AG04449 (cell line): ENCODE results near the gene RAD9A.
"Not testable (repeated sequence)": the region's sequence is repeated elsewhere in the genome, so short reads cannot be mapped to it uniquely, and the experiment has no call there.

Experiments
- CTCF ChIA-PET: fragments of 350-600 bp; formaldehyde crosslinking; extraction: SDS; loops from one replicate; lab custom pipeline; 2021; ENCODE audit warnings: antibody characterized with exemption; lab: Yijun Ruan, JAX
- POLR2A ChIA-PET: fragments of 400-600, 350-600 bp; formaldehyde crosslinking; extraction: SDS; loops from one replicate; lab custom pipeline; 2020; ENCODE audit warnings: antibody characterized with exemption, inconsistent platforms; lab: Yijun Ruan, JAX
- DNase-seq: peaks from one replicate; pipeline ENCODE4 v3.0.0-alpha.2; 2010; ENCODE audit warnings: low read depth, low spot score
- H3K4me3 ChIP-seq: 2 replicates; pipeline ENCODE4 v1.5.1; 2011; ENCODE audit warnings: low read depth, mild to moderate bottlenecking, control low read depth, low read length
- TF ChIP-seq, protein P1 (sequence below): IDR thresholded peaks from one replicate; pipeline ENCODE4 v1.5.1; 2011; ENCODE audit warnings: mild to moderate bottlenecking, moderate library complexity, low read length, control low read depth, inconsistent platforms; ENCODE audit not compliant: insufficient read depth; ENCODE audit errors: missing control alignments

The RAD9A gene

DNA sequence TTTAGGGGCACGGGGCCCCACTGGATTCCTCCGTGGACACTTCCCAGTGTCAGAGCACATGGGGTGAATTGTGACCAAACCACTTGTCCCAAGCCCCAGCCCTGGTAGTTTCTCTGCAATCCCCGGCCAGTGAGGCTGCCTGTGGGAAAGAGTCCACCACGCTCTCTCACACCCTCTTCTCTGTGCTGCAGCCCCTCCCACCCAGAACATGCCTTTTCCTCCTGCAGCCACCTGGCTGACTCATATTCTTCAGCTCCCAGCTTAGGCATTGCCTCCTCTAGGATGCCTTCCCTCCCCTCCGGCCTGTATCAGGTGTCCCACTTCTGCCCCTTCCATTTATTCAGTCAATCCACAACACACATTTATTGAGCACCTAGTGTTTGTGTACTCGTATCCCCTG is 31.1 kb downstream of the RAD9A start:
- POLR2A ChIA-PET = no interaction called here
- CTCF ChIA-PET = no interaction called here
- DNase-seq = no peak

DNA sequence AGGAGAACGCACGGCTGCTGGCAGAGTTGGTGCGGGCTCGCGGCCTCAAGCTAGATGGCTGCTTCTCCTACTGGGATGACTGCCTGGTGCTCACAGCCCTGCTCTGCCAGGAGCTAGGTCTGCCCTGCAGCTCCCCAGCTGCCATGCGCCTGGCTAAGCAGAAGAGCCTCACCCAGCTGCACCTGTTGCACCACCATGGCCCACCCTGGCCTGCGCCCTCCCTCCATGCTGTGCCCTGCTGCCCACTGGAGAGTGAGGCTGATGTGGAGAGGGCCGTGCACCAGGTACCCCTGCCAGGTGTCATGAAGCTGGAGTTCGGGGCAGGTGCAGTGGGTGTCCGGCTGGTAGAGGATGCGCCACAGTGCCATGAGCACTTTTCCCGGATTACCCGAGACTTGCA is 31.7 kb downstream of the RAD9A start:
- TF ChIP-seq, protein P1, sequence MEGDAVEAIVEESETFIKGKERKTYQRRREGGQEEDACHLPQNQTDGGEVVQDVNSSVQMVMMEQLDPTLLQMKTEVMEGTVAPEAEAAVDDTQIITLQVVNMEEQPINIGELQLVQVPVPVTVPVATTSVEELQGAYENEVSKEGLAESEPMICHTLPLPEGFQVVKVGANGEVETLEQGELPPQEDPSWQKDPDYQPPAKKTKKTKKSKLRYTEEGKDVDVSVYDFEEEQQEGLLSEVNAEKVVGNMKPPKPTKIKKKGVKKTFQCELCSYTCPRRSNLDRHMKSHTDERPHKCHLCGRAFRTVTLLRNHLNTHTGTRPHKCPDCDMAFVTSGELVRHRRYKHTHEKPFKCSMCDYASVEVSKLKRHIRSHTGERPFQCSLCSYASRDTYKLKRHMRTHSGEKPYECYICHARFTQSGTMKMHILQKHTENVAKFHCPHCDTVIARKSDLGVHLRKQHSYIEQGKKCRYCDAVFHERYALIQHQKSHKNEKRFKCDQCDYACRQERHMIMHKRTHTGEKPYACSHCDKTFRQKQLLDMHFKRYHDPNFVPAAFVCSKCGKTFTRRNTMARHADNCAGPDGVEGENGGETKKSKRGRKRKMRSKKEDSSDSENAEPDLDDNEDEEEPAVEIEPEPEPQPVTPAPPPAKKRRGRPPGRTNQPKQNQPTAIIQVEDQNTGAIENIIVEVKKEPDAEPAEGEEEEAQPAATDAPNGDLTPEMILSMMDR = no peak
- no peak for DNase-seq
- no peak overlapping the region for H3K4me3 ChIP-seq
- ChIA-PET CTCF (no interaction called here), POLR2A (no interaction called here)

More for the DNA sequence above, 31.1 kb downstream of the RAD9A start:
- H3K4me3 ChIP-seq = no peak overlapping the region
- TF ChIP-seq, protein P1 = no peak

DNA sequence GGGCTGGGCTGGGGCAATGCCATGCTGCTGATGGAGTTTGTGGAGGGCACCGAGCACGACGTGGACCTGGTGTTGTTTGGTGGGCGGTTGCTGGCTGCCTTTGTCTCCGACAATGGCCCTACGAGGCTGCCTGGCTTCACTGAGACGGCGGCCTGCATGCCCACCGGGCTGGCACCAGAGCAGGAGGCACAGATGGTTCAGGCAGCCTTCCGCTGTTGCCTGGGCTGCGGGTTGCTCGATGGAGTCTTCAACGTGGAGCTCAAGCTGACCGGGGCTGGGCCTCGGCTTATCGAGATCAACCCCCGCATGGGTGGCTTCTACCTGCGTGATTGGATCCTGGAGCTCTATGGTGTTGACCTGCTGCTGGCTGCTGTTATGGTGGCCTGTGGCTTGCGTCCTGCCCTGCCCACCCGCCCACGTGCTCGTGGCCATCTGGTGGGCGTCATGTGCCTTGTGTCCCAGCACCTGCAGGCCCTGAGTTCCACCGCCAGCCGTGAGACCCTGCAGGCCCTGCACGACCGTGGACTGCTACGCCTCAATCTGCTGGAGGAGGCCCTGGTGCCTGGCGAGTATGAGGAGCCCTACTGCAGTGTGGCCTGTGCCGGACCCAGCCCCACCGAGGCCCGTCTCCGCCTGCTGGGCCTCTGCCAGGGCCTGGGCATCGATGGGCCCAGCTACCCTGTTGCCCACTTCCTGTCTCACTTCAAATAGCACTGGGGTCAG is 32.3 kb downstream of the RAD9A start:
- CTCF ChIA-PET = no interaction called here
- TF ChIP-seq, protein P1 = no peak
- POLR2A ChIA-PET = no interaction called here
- no peak for DNase-seq
- H3K4me3 ChIP-seq = no peak overlapping the region

DNA sequence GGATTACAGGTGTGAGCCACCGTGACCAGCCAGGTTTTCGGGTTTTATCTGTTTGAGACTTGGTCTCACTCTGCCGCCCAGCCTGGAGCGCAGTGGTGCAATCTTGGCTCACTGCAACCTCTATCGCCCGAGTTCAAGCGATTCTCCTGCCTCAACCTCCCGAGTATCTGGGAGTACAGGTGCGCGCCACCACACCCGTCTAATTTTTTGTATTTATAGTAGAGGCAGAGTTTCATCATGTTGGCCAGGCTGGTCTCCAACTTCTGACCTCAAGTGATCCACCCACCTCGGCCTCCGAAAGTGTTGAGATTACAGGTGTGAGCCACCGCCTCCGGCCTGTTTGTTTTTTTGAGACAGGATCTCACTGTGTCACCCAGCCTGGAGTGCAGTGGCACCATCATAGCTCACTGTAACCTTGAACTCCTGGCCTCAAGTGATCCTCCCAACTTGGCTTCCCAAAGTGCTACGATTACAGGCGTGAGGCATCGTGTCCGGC is 35.6 kb downstream of the RAD9A start:
- H3K4me3 ChIP-seq = peak overlapping the region; percentile 97
- CTCF ChIA-PET = interaction anchor here (0.9 to 3.7 kb wide), 2 partner anchors 26 to 41 kb away, joined by 3 to 15 read pairs; partner anchors contain the start of gene PPP1CA
- DNase-seq = not testable (repeated sequence)
- POLR2A ChIA-PET = interaction anchor here (1.3 kb wide), 1 partner anchor 26 kb away, joined by 3 read pairs; the partner anchor contains the start of gene PPP1CA

DNA sequence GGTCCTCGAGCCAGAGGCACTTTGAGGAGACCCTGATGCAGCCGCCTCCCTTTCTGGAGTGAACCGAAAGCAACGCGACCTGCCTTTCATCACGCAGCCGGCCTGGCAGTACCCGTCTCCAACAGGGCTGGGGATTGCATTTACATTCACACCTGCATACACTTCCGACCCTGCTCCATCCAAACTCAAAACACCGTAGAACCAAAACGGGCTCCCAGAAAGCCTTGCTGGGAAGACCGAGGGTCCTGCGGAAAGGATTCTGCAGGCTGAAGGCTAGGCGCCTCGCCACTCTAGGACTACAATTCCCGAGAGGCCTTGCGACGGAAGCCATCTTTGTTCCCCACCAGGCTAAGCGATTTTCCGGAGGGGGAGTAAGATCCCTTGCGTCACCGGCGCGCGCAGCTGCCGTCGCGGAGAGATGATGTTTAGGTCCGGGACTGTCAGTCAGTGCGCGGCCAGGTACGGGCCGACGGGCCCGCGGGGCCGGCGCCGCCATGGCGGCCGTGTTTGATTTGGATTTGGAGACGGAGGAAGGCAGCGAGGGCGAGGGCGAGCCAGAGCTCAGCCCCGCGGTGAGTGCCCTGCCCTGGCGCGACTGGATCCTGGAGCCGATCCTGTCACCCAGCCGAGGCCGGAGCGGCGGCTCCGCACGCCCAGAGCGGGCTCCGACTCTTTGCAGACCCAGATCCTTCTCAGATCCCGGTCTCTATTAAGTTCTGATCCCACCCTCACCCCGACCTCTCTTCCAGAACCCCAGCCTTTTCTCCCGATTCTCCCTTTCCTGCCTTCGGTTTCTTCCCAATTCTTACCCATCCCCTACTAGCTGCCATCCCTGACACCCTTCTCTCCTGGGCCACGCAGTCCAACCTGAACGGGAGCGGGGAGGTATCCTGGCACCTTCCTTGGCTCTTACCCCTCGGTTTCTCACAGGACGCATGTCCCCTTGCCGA is 36.5 kb downstream of the RAD9A start, which contains the start of gene RPS6KB2:
Gene RPS6KB2, plus strand, starts transcription at position 443 of the 950 bp plus-strand sequence. Its CDS starts 52 bp downstream, at position 495.
- ChIA-PET POLR2A (interaction anchor here (1.3 kb wide), 1 partner anchor 27 kb away, joined by 3 read pairs; the partner anchor contains the start of gene PPP1CA), CTCF (interaction anchor here (0.6 to 3.7 kb wide), 6 partner anchors 10 to 82 kb away, joined by 3 to 15 read pairs (median 4); partner anchors contain the start of gene PPP1CA)
- TF ChIP-seq, protein P1 = no peak
- DNase-seq = peak; percentile 80
- peak within 1 kb of the TSS; percentile 97 for H3K4me3 ChIP-seq

DNA sequence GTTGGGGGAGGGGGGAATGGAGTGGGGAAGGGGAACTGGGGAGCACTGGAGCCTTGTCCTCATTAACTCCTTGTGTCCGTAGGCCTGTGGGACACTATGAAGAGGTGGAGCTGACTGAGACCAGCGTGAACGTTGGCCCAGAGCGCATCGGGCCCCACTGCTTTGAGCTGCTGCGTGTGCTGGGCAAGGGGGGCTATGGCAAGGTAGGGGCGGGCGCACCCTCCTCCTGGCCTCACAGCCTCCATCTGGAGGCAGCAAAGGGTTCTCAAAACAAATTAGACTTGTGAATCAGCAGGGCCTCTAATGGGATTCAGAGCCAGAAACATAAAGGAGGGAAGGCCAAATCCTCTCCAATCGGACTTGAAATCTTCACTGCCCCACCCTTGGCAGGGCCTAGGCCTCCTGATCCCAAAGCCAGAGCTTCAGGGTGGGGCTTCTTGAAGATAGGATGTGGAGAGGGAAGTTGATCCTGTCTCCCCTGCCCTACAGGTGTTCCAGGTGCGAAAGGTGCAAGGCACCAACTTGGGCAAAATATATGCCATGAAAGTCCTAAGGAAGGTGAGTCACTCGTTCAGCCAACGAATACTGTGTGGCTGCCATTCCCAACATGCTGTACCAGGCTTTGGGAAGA is 37.4 kb downstream of the RAD9A start:
- CTCF ChIA-PET = interaction anchor here (0.6 to 3.7 kb wide), 5 partner anchors 10 to 83 kb away, joined by 3 to 15 read pairs (median 4); partner anchors contain the start of gene PPP1CA
- H3K4me3 ChIP-seq = peak overlapping the region; percentile 97
- POLR2A ChIA-PET = no interaction called here

More for the DNA sequence above, 37.4 kb downstream of the RAD9A start:
- DNase-seq = no peak
- TF ChIP-seq, protein P1 = no peak
